ENCODE measurements around the gene BCOR.

BCOR gene

DNA sequence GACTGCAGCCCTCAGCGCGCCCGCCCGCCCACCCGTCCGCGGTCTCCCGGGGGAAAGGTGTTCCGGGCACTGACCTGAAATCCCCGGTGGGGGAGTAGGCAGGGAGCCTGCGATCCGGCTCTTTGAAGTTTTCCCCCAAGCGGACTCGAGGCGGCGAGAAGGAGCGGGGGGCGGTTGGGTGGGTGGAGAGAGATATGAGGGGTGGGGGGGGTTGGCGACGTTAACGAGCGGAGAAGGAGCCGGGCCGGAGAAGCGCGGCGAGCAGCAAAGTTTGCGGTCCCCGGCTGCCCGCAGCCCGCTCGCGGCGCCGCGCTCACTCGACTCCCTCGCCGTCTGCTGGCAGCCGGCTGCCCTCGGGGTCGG, 636 bp downstream of the BCOR start:
- no peak for DNase-seq

DNA sequence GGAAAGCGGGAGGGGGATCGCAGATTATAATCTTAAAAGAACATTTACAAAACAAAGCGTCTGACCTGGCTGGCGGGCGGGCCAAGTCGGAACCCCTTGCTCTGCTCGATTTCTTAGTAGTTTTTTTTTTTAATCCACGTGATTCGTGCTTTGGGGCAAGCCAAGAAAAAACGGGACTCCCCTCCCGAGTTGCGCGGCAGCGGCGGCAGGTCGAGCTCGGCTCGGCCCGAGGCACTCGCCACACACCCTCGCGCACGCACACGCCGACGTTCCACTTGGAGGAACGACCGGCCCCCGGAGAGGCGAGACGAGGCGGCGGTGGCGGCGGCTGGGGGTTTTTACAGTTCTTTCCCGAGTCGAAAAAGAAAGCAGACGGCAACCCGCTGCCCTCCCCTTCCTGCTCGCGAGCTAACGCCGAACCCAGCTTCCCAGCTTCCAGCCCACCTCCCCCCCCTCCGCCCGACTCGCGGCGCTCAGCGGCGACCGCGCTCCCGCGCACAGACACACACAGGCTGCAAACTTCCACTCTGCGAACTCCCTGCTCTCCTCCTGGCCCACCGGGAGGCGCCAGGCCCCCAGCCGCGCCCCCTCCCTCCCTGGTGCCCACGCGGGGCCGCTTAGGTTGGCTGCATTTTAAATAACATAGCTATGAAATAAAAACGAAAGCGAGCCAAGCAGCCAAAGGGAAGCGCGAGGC, 1.2 kb downstream of the BCOR start:
- DNase-seq, result no peak

DNA sequence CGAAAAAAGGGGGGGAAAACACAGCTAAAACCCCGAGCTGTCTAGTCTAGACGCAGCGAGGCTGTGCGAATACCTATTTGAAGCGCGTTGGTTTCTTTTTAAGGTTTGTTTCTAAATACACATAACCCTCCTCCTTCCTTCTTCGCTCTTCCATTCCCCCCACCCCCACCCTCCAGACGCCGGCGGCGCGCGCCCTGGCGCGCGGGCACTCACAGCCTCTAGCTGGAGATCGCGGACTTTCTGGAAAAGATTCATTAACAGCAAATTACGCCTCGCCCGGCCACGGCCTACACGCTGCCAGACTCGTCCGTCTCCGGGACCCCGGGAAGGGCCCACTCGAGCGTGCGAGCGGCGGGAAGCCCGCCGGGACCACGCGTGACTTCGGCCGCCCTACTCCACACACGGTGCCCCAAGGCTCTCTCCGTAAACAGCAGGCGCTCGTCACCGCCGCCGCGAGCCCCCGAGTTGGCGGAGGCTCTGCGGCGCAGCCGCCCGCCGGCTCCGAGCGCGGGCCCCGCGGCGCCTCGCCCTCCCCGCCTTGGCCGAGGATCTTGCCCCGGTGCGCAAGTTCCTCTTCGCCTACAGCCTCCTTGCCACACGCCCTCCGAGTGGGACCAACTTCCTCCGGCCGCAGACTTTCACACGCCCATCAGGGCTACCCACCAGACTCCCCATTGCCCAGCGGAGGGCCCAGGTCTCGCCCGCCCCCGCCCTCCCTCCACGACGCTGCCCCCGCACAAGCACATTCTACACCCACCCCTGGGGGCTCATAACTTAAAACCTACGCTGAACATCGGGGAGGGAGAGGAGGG, 2.0 kb downstream of the BCOR start:
- DNase-seq, result no peak

DNA sequence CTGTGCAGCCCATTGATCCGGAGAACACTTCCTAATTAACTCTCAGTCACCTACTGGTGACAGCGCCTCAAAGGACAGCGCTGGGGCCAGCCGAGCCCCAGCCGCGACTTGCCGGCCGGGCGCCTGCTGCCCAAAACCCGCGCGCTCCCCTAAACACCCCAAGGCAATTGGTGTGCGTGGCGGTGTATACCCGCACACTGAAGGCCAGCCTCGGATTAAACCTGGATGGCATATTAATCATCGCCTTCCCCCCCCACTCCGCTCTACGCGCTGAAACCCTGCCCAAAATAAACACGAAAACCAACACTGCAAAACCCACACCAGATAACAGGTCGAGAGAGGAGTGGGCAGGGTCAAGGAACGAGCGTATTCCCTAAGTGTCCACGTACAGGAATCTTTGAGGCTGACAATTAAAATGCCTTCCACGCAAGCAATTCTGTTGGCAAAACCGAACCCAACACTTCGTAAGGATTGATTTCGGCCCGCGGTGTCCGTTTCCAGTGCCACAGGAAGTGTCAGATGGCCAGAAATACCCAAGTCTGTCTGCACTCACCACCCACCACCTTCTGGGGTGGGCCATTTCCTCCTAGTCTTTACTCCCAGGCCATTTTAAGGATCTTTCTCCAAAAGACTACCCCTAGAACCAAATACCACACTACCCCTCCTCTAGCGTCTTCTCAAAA, 2.7 kb downstream of the BCOR start:
- DNase-seq, result no peak

DNA sequence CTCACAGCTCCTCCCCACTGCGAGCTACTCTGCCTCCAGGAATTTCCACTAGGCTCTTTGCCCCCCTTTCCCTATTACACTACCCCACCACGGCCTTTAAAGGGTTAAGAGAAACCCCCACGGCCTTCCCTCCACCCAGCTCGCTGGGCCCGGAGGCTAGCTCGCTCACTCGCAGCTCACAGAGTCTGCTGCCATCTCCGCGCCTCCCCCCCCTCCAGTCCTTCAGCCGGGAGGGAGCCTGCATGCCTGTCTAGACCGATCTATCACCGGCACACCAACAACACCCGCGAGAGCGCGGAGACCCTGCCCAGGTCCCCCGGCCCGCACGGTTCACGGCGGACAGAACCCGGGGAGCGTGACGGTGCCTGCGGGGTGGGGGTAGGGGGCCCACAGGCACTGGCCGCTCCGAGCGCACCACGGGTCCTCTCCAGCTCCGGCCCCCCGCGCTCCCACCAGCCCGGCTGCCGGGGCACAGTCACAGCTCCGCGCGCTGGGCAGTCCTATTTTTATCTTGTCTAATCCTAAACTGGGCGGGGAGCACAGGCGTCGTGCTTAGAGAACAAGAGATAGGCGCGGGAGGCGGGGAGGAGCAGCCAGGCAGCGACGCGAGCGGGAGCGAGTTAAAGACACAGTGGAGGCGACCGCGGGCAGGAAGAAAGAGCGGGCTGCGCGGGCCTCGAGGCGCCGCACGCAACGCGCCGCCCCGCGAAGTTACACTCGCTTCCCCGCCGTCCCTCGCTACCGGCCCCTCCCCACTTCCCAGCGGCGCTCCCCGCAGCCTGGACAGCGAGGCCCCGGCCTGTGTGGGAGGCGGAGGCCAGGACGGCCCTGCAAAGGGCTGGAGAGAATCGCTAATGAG, 3.5 kb downstream of the BCOR start:
- DNase-seq, result no peak

DNA sequence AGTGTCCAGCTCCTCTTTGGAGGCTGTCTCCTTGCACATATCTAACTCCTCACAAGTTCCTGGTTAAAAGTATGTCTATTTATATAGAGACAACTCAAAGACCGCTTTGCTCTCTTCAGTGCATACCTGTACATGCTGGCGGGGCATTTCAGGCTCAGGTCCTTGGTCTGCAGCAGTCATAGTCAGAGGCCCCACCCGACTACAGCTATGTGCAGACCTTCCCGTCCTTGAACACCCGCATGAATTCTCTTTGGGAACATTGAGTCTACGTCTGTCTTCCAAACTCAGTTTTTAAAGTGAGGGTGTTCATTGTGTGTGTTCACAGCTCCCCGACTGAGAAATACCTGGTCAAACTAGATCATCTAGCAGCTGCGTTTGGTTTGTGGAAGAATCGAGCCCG, 4.2 kb downstream of the BCOR start:
- DNase-seq, result no peak

DNA sequence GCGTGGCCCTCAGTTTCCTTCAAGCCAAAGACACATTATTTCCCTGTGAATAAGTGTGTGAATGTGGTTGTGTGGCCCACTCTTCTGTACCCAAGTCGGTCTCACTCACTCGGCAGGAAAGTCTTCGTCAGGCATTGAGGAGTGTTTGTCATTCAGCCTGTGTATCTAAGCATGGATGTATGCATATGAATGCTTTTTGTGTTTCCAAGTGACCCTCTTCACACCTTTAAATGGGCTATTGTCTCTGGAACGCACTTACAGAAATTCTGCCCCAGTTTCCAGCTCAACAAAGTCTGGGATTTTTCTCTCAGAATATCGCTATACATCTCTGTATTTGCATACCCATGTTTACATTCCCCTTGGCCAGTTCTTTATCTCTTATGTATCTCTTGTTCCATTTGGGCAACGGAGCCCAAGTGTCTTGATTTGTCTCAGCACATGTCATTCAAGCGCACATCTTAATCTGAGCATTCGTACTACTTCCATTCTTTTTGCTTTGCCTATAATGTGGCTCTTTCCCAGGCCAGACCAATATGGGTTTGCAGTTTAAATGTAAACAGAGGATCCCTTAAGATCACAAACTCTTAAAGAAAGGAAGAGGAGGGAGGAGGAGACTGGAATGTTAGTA, 4.8 kb downstream of the BCOR start:
- no peak for DNase-seq

DNA sequence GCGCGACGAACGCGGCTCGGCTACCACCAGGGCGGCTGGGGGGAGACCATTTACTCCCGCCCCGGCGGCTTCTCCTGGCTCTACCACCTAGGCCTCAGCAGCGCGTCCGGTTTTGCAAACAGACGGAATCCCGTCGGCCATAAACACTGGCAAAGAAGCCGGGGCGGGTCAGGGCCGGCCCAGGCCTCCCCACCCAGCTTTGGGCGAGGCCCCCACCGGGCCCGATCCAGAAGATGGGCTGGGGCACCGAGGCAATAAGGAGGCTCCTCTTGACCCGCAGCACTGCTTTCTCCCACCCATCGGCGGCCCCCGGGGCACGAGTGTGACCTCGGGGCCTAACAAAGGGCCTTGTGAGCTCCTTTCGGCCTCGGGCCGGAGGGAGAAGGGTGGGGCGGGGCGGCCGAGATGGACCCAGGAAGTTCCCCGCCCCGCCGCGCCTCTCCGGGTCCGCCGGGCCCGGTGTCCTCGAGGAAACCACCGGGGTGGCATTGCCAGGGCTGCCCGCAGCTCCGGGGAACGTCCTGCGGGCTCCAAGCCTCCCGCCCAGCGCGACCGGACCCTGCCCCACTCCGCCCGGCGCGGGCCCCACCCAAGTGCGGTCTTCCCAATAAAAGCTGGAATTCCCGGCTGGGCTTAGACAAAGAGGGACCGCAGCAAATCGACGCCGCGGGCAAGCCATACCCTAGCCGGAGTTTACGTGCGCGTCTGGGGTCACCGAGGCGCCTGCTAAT, 5.9 kb downstream of the BCOR start:
- no peak for DNase-seq

DNA sequence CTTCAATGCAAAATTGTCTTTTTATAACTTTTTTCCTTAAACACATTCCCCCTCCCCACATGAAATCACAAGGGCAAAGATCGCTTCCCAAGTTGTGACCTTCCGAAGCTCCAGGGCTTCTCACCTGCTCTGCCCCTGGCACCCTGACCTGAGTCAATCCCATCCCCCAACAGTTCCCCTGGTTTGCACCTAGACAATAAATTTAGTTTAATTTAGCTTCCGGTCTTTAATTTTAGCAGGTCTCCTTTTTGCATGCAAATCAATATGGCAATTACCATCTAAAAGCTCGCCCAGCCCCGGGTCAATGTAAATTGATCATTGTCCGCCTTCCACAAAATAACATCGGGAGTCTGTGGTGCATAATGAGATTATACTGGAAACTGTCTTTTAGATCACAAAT, 6.8 kb downstream of the BCOR start:
- no peak for DNase-seq

DNA sequence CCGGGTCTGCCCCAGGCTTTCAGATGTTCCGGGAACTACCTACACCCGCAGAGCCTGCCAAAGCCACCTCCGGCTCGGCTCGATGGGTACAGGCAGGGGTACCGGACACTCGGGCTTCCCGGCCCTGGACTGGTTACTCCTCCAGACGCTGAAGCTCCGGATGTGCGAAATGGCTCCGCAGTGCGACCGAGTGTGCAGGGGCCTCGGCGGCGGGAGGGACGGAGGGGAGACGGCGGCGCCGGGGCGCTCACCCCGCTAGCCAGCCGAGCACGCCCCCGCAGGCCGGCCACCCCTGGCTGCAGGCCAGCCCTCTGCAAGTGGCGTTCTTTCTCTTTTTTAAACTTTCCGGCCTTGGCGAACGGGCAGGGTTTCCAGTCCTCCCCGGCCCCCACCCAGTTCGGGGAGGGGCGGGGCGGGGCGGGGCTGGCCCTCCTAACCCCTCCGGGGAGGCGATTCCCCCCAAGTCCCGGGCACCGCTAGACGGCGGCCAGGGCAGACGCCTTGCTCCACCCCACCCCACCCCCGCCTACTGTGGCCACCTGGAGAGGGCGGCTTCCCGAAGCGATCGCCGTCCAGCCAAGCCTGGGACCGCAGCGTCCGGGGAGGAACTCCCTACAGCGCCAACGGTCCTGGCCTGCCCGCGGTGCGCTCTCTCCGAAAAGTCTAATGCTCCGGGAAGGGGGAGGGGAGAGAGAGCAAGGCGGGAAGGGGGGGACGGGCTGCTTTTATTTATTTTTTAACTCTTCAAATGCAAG, 7.5 kb downstream of the BCOR start:
- DNase-seq, result no peak

DNA sequence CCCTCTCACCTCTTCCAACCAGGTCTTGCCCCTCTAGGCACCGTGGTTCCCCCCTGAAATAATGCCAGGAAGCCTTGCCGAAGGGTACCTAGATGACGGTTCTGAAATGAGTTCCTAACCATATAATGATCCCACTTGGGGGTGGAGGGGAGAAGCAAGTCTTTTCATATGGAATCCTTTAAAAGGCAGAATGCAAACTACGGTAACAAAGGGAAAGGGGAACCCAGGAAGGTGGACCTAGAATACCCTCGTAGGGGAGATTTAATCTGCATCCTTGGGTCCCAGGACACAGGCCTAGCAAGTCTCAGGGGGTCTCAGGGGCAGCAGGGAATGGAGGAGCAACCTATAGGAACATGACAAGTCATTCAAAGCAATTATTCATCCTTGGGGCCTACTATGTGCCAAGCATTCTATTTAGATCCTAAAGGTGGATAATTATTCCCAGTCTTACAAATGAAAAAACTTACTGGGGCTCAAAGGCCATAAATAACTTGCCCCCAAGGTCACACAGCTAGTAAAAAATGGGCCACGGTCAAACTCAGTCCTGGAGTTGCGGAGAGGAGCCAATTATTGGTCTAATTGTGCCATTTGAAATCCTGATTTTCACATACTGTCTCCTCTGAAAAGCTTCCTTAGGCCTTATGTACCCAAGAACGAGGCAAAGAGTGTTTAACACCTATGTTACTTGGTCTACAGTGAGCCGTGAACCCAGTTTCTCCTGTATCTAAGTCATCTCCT, 8.8 kb downstream of the BCOR start:
- no peak for DNase-seq

DNA sequence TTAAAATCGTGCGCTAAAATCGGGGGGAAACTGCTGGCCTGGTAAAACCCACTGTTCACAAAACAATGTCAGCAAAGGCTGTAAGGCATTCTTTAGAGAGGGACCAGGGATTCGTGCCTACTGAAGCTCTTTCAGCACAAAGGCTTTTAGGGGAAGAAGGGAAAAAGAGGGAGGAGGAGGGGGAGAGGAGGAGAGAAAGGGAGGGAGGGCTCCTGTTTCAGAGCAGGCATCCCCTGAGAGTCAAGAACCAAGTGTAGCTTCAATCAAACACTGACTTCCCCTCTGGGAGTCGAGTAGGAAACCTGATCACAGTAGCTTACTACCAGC, 9.5 kb downstream of the BCOR start:
- no peak for DNase-seq

DNA sequence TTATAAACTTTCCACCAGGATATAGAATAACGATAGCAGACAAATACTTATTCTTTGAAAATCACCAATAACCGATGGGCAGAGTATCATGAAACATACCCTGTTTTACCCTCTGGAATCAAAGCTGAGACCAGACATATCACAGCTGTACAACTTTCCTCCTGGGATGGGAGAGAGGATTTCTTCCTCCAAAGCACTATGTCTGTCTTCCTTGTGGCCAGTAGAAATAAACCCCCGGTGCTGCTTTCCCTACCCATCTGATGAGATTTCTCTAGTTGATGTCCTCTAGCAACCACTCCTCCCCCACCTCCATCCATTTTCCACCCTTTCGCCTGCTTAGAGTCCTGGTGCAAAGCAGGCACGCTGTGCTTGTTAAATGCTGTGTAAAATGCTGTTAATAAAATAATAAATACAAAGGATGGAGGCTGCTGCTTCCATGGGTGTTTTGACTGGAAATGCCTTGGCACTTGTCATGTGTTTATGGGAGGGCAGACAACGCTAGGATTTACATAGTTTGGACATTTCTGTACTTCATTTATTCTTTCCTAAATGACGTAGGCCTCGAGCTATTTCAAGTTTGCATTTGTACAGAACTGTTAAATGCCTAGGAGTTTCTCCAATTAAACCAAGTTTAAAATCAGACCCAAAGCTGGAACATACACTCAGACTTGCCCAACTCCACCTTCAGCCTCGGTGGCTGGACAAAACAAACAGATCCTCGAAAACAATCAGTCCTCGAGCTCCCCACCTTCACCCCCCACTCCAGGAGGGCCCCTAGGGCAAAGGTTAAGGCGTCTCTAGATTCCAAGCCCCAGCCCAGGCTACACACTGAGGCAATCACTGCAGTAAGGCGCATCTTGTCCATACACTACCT, 10.1 kb downstream of the BCOR start:
- no peak for DNase-seq

DNA sequence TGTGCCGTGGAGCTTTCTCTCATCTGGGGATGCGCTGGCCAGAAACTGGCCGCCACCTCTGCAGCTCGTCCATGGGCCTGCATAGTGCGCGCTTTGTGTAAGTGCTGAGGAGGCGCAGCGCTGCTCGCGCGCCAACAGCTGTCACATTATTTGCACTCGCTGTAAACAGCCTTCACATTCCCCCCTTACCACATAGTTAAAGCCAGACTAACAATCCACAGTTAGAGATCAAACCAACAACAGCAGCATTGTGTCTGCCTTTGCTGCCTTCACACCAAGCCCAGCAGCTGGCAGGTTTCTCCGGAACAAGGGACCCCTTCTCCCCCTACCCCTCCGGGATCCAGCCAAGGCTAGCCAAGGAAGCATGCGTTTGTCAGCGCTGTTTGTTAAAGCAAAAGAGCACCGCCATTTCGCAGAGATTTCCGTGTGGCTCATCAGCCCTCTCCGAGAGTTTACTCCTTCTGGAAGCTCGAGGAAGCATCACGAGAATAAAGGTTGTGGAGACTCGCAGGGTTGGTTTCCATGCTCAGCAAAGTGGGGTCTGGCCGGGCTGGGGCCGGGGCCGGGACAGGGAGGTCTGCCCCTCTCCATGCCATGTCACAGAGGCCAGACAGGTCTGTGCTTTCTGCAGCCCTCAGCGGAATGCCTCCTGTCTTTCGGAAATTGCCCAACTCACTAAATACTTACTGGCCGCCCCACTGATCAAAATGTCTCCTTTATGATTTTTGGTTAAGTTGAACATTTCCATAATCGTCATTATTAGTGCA, 11.0 kb downstream of the BCOR start:
- DNase-seq, result no peak

DNA sequence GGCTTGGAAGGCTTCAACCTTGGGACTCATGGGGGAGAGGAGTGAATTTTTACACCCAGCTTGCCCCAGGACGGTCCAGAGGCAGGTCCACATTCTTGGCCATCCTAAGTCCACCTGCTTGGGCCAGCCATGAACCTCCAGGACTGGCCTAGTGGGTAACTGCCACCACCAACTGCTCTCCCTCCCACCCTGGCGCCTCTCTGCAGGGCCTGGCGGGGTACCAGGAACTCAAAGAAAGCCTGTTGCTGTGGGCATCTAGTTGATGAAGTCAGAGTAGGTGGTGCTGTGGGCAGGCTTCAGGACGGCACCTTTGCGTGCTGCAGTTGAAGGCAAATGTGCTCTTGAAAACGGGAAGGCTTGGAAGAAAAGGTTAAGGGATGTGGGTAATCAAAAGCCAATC, 12.0 kb downstream of the BCOR start:
- no peak for DNase-seq

DNA sequence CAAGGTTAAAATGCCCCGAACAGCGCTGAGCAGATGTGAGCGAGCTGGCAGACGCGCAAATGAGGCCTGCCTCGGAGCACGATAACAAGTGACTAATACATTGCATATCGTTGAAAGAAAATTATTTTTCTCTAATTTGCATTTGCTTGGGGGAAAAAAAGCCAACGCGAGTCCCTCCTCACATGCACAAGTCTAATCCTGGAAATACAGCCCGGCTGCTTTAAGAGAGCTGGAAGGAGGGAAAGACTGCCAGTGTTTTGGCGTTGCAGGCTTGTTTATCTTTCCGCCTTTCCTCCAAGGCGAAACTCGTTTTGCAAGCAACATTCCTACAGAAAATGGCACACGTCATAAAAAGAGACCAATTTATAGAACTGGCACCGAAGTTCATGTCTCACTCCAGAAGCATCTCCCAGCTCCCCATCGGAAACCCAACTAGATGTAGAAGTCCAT, 12.6 kb downstream of the BCOR start:
- no peak for DNase-seq

DNA sequence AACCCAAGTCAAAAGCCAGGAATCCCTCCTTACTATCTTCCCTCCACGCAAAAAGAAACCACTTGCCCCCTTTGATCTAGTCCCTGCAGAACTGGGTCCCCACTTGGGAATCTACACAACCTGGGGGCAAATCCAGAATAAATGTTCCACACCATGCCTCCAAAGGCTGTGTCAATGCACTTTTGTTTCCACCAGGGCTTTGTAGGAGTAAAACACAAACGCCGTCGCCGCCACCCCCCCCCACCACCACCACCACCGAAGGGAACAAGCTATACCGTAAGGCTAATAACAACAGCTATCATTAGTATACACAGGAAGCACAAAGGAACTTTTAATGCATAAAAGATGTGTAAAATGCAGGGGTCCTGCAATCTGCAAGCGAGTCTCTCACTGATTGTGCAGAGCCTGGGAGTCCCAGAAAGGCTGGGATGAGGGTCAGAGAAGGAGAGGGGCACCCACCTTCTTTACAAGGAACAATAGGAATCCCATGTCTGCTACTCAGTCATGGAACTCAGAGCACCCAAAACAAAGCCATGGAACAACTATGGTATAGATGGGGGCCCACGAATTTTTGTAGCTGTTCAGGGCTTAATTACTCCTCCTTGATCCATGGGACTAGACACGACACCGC, 13.2 kb downstream of the BCOR start:
- DNase-seq, result no peak

DNA sequence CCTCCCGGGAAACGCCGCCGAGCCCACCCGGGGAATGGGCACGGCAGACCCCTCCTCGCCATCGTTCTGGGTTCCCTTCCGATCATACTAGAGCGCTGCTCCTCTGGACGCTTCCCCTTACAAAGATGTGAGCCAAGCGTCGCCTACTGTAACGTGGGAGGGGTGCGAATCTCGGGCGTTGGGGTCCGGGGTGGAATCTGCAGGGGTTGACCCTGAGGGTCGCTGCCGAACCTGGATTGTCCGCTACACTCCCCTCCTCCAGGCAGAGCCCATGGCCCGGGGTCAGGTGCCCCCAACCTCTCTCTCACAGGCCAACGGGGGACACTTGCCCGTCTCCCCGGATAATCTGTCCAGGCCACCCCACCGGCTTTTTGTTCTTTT, 13.8 kb downstream of the BCOR start:
- no peak for DNase-seq

Data from Kasumi-1 (cell line).